CD14-positive monocyte (primary cell): Measurements from ENCODE around the gene SLC30A5. TPM values are rescaled to one million over a fixed set of nuclear protein-coding genes. Genes with fewer than 3 reads are reported as not detected.

Experiments used
- DNase-seq, 3 donors: peaks; one replicate each; pipeline ENCODE4 v3.0.0-alpha.2; 2011 to 2022
- H2AFZ ChIP-seq: 2 replicates; pipeline ENCODE4 v1.6.0; 2012; ENCODE audit warnings: mild to moderate bottlenecking, low read depth, low read length, inconsistent platforms; ENCODE audit not compliant: insufficient read depth, poor library complexity, severe bottlenecking
- H3K27ac ChIP-seq, 2 donors: 1 replicate in 1 of 2; 2 replicates in 1 of 2; pipeline ENCODE4 v1.5.1; 2012 to 2013; ENCODE audit warnings: low read length in 2 of 2, control low read depth in 1 of 2, inconsistent platforms in 1 of 2, low read depth in 1 of 2, mild to moderate bottlenecking in 1 of 2
- H3K27me3 ChIP-seq, 2 donors: one replicate each; pipeline versions ENCODE4 v1.6.0 to v1.6.1; 2011 to 2013; ENCODE audit warnings: low read length in 2 of 2; ENCODE audit not compliant: control insufficient read depth in 2 of 2, insufficient read depth in 2 of 2
- H3K36me3 ChIP-seq, 2 donors: replicated peaks in 1 of 2; 1 replicate in 1 of 2; 2 replicates in 1 of 2; pipeline versions ENCODE4 v1.5.1 to v1.6.1; 2012 to 2013; ENCODE audit warnings: low read length in 2 of 2, control low read depth in 1 of 2, inconsistent platforms in 1 of 2, mild to moderate bottlenecking in 1 of 2; ENCODE audit not compliant: insufficient read depth in 2 of 2, control insufficient read depth in 1 of 2
- H3K4me1 ChIP-seq, 2 donors: 1 replicate in 1 of 2; 2 replicates in 1 of 2; pipeline versions ENCODE4 v1.5.1 to v1.6.1; 2012 to 2013; ENCODE audit warnings: low read length in 2 of 2, control low read depth in 1 of 2, inconsistent platforms in 1 of 2, mild to moderate bottlenecking in 1 of 2, moderate library complexity in 1 of 2; ENCODE audit not compliant: insufficient read depth in 2 of 2, control insufficient read depth in 1 of 2
- H3K4me2 ChIP-seq: replicated peaks from 2 replicates; pipeline ENCODE3; 2012; ENCODE audit warnings: low read length, moderate library complexity, mild to moderate bottlenecking; ENCODE audit not compliant: poor library complexity, severe bottlenecking; ENCODE audit errors: extremely low read depth
- H3K4me3 ChIP-seq, 3 experiments: fragments of 200-600 bp in 1 of 3; sonication (generic) in 1 of 3; replicated peaks in 1 of 3; 1 replicate in 2 of 3; 2 replicates in 1 of 3; pipeline ENCODE4 v1.5.1; 2011 to 2013; ENCODE audit warnings: low read length in 3 of 3, mild to moderate bottlenecking in 3 of 3, control low read depth in 2 of 3, low read depth in 2 of 3, inconsistent platforms in 1 of 3, moderate library complexity in 1 of 3
- H3K79me2 ChIP-seq: 2 replicates; pipeline ENCODE4 v1.6.0; 2012; ENCODE audit warnings: mild to moderate bottlenecking, control low read depth, inconsistent platforms, low read length, moderate library complexity; ENCODE audit not compliant: insufficient read depth
- H3K9ac ChIP-seq: 2 replicates; pipeline ENCODE4 v1.6.0; 2017; ENCODE audit warnings: low read length, mild to moderate bottlenecking; ENCODE audit not compliant: insufficient read depth, poor library complexity, severe bottlenecking
- H3K9me3 ChIP-seq, 2 donors: replicated peaks in 1 of 2; 1 replicate in 1 of 2; 2 replicates in 1 of 2; pipeline versions ENCODE4 v1.5.1 to v1.6.1; 2012 to 2013; ENCODE audit warnings: low read length in 2 of 2, control low read depth in 1 of 2; ENCODE audit not compliant: control insufficient read depth in 1 of 2, insufficient read depth in 1 of 2
- H4K20me1 ChIP-seq: 2 replicates; pipeline ENCODE4 v1.6.0; 2012; ENCODE audit warnings: mild to moderate bottlenecking, low read length, control low read depth, moderate library complexity; ENCODE audit not compliant: insufficient read depth
- H3K27ac Mint-ChIP-seq, 7 donors: one replicate each; pipeline ENCODE4 v1.8.0; 2020; ENCODE audit warnings: mild to moderate bottlenecking in 7 of 7, mixed read lengths in 7 of 7, moderate library complexity in 6 of 7, inconsistent platforms in 2 of 7
- H3K27me3 Mint-ChIP-seq, 3 donors: one replicate each; pipeline ENCODE4 v1.8.0; 2021 to 2022; ENCODE audit warnings: low read depth in 3 of 3, mild to moderate bottlenecking in 3 of 3, mixed read lengths in 3 of 3, moderate library complexity in 3 of 3, inconsistent platforms in 1 of 3
- H3K36me3 Mint-ChIP-seq, 2 donors: one replicate each; pipeline ENCODE4 v1.8.0; 2020; ENCODE audit warnings: mixed read lengths in 2 of 2, inconsistent platforms in 1 of 2, mild to moderate bottlenecking in 1 of 2
- H3K4me1 Mint-ChIP-seq: one replicate; pipeline ENCODE4 v1.8.0; 2020; ENCODE audit warnings: mild to moderate bottlenecking, mixed read lengths
- H3K4me3 Mint-ChIP-seq, 2 donors: one replicate each; pipeline ENCODE4 v1.8.0; 2020; ENCODE audit warnings: mild to moderate bottlenecking in 2 of 2, mixed read lengths in 2 of 2, moderate library complexity in 1 of 2
- H3K9me3 Mint-ChIP-seq, 7 donors: one replicate each; pipeline ENCODE4 v1.8.0; 2020 to 2022; ENCODE audit warnings: mixed read lengths in 7 of 7, mild to moderate bottlenecking in 6 of 7, moderate library complexity in 6 of 7, inconsistent platforms in 2 of 7
- WGBS: methylation state at CpG from one replicate; pipeline ENCODE4 v1.1.5; 2013; ENCODE audit warnings: missing lambda C conversion rate; ENCODE audit not compliant: insufficient coverage; 5-methylcytosine and 5-hydroxymethylcytosine counted together
- intact Hi-C, 2 donors: fragments of 100-400 bp; cut with micrococcal nuclease; formaldehyde crosslinking; loops; one replicate each; pipeline versions ENCODE4 v1.15.0 to v1.15.1; 2023
- polyA plus RNA-seq, 3 donors: library from polyadenylated mRNA; depleted of rRNA in 1 of 3; unstranded in 2 of 3; stranded (reverse) in 1 of 3; fragments of 300-500 nt in 2 of 3; fragments of >200 nt in 1 of 3; fragmentation: Illumina TruSeq in 2 of 3; gene quantifications; 1 replicate in 2 of 3; 2 replicates in 1 of 3; pipeline ENCODE4 v1.2.3, GENCODE V29; 2012 to 2021
- TF ChIP-seq, protein P1 (sequence below): fragments of 200-600 bp; IDR thresholded peaks from one replicate; pipeline ENCODE4 v1.8.0; 2022; ENCODE audit warnings: antibody characterized with exemption, mild to moderate bottlenecking

SLC30A5 gene
- polyA plus RNA-seq, 3 donors, result 12.6 to 28.2 (median 27.0) TPM

DNA sequence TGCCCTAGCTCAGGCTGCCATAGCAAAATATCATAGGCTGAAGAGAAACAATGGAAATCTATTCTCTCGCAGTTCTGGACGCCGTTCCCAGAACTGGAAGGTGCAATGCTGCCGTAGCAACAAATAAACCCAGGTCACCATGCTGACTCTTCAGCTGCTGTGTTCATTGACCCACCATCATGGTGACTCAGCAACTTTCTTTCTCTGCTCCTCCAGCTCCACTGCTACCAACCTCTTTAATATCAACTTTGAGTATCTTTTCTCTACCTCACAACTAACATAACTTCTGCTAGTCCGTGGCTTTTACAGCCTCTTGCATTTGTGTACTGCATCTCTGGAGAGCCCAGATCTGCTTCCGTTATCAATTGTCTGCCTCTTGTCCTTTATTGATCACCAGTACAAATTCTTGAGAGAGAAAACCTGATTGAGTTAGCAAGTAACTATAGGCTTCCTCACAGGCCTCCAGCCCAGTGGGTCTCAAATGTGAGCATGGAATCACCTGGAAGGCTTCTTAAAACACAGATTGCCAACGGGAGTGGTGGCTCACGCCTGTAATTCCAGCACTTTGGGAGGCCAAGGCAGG, 47.3 kb upstream of the SLC30A5 start:
- no peaks in the 10 kb centered on the region for H3K36me3 Mint-ChIP-seq
- TF ChIP-seq, protein P1, sequence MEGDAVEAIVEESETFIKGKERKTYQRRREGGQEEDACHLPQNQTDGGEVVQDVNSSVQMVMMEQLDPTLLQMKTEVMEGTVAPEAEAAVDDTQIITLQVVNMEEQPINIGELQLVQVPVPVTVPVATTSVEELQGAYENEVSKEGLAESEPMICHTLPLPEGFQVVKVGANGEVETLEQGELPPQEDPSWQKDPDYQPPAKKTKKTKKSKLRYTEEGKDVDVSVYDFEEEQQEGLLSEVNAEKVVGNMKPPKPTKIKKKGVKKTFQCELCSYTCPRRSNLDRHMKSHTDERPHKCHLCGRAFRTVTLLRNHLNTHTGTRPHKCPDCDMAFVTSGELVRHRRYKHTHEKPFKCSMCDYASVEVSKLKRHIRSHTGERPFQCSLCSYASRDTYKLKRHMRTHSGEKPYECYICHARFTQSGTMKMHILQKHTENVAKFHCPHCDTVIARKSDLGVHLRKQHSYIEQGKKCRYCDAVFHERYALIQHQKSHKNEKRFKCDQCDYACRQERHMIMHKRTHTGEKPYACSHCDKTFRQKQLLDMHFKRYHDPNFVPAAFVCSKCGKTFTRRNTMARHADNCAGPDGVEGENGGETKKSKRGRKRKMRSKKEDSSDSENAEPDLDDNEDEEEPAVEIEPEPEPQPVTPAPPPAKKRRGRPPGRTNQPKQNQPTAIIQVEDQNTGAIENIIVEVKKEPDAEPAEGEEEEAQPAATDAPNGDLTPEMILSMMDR, result no peak
- no peak overlapping the region for H3K9ac ChIP-seq

GRCh38 chr5:69048230-69048629, 45.6 kb upstream of the SLC30A5 start:
- TF ChIP-seq, protein P1, result no peak
- H3K27me3 ChIP-seq, result no peaks in the 10 kb centered on the region
- no peaks in the 10 kb centered on the region for H3K9me3 ChIP-seq
- H3K4me1 ChIP-seq, result peaks cover 5 to 6% of the 10 kb centered on the region in 2 donors
- H3K9me3 Mint-ChIP-seq, result no peaks in the 10 kb centered on the region
- H3K79me2 ChIP-seq, result no peaks in the 10 kb centered on the region
- H3K27ac ChIP-seq, result no peak overlapping the region
- peaks cover 0 to 5% (median 0%) of the 10 kb centered on the region in 3 donors for H3K27me3 Mint-ChIP-seq
- DNase-seq, result no peak
- no peak overlapping the region for H3K27ac Mint-ChIP-seq
- no peak overlapping the region for H3K4me3 Mint-ChIP-seq
- H2AFZ ChIP-seq, result no peak overlapping the region
- no peaks in the 10 kb centered on the region for H3K36me3 Mint-ChIP-seq
- no peak overlapping the region for H3K4me3 ChIP-seq
- WGBS, result 100% methylated on average over 1 of the region's 3 CpGs
- no peaks in the 10 kb centered on the region for H3K36me3 ChIP-seq
- no peaks in the 10 kb centered on the region for H4K20me1 ChIP-seq
- no peak overlapping the region for H3K9ac ChIP-seq
- intact Hi-C loops, result no loop called here
- H3K4me1 Mint-ChIP-seq, result peaks cover 5% of the 10 kb centered on the region
- no peak overlapping the region for H3K4me2 ChIP-seq

More for the DNA sequence above, 47.3 kb upstream of the SLC30A5 start:
- H2AFZ ChIP-seq, result no peak overlapping the region
- Mint-ChIP-seq H3K27me3 (peaks cover 0 to 5% (median 0%) of the 10 kb centered on the region in 3 donors), H3K4me3 (no peak overlapping the region), H3K27ac (no peak overlapping the region), H3K4me1 (peaks cover 5% of the 10 kb centered on the region), H3K9me3 (no peaks in the 10 kb centered on the region)
- H3K9me3 ChIP-seq, result no peaks in the 10 kb centered on the region
- H3K4me2 ChIP-seq, result no peak overlapping the region
- H3K79me2 ChIP-seq, result no peaks in the 10 kb centered on the region
- WGBS, result 98% methylated on average over 8 of the region's 8 CpGs
- no peak overlapping the region for H3K4me3 ChIP-seq
- intact Hi-C loops, result no loop called here
- H3K27ac ChIP-seq, result no peak overlapping the region
- H3K4me1 ChIP-seq, result peaks cover 6% of the 10 kb centered on the region in 2 donors
- no peak for DNase-seq
- no peaks in the 10 kb centered on the region for H3K27me3 ChIP-seq
- no peaks in the 10 kb centered on the region for H4K20me1 ChIP-seq
- H3K36me3 ChIP-seq, result no peaks in the 10 kb centered on the region
